Measurements from ENCODE around the gene KEL.
"Not testable (repeated sequence)": the region's sequence is repeated elsewhere in the genome, so short reads cannot be mapped to it uniquely, and the experiment has no call there.

The KEL gene

GRCh38 chr7:142961973-142962926, at the start of gene KEL:
TSS of gene KEL (minus strand) at chr7:142962363. CDS start at chr7:142962206, 157 bp downstream.
- DNase-seq = no peak

- DNase-seq = no peak
These were observed 46.1 kb upstream of the KEL start for GRCh38 chr7:143008007-143008901.

DNA sequence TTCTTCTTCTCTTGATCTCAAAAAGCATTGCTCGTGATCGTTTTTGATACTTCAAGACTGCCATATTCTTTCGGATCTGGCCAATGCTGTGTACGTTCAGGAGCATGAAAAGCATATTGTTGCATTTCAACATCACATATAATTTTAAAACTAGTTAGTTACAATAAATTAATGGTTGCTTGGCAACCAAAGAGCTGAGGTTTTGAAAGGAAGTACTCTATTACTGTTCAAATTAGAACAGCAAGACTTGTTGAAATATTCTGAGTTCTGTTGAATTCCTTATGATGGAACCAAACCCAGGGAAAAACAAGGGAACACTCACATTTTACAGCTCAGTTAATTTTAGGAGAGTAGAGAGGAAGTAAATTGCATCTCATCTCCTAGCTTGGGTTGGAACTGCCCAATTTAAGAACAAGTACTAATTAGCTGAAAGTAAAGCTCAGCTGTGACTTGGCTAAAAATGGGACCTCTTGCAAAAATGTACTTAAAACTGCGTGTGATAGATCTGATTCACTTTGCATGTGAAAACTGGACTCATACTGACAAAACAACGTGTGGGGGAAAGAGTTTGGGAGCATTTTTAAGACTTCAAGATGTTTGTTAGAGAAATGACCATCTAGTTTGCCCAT, 43.6 kb upstream of the KEL start:
- DNase-seq = no peak

GRCh38 chr7:143003393-143004051, 41.4 kb upstream of the KEL start:
- no peak for DNase-seq

DNA sequence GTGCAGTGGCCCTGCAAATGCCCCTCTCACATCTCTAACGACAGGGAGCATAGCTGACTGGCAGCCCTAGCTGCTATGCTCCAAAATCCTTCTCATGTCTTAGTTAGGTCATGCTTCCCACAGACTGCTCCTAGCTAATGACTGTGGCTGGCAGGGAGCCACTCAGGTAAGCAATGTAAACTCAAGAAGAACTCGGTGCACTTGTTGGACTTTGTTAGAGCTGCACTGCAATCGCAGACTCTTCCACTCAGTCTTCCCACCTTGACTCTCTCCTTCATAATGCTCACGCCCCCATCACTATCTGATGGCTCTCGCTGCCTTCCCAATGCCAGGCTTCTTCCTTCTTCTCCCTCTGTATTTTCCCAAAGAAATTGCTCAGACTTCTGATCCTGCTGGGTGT, 40.7 kb upstream of the KEL start:
- DNase-seq = no peak

DNA sequence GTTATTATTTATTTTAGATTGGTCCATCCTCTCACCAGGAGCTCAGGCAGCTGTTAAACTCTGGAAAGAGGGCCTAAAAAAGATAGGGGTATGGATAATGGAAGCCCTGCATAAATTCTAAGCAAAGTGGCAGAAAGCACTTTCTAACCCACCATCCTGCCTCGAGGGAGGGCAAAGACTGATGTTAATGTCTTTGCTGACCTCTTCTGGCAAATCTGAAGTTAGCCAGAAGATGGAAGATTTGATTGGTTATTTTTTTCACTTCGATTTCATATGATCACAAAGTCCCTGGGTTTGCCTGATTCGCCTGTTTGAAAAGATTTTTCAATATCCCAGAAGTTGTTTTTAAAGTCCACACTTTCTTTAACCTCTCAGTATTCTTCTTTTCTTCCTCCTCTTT, 39.9 kb upstream of the KEL start:
- no peak for DNase-seq

GRCh38 chr7:143000648-143001047, 38.5 kb upstream of the KEL start:
- DNase-seq = no peak

GRCh38 chr7:142999793-143000192, 37.6 kb upstream of the KEL start:
- no peak for DNase-seq

GRCh38 chr7:142998966-142999365, 36.8 kb upstream of the KEL start:
- no peak for DNase-seq

DNA sequence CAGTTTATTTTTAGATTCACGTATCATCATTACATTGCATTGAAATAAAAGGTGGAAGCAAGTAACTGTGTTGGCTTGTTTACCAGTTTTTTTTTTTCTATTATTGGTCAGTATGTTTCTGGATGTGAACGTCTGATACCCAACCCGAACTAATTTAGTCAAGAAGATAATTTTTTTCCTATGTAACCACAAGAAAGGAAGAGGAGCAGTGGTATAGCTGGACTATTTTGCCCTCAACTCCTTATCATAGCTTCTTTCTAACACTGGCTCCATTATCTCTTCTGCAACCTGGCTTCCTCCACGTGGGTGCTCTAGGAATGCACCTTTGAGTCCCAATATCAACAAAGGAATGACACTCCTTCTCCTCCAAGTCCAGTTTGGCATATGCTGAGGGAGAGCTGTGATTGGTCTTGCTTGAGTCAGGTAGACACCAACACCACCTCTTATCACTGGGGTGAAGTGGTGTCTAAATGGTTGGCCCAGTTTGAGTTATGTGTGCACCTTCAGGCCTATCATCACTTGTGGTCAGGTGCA, 35.4 kb upstream of the KEL start:
- no peak for DNase-seq

- no peak for DNase-seq
These were observed 30.3 kb upstream of the KEL start for GRCh38 chr7:142992427-142992826.

- no peak for DNase-seq
These were observed 22.1 kb upstream of the KEL start for GRCh38 chr7:142984297-142984696.

DNA sequence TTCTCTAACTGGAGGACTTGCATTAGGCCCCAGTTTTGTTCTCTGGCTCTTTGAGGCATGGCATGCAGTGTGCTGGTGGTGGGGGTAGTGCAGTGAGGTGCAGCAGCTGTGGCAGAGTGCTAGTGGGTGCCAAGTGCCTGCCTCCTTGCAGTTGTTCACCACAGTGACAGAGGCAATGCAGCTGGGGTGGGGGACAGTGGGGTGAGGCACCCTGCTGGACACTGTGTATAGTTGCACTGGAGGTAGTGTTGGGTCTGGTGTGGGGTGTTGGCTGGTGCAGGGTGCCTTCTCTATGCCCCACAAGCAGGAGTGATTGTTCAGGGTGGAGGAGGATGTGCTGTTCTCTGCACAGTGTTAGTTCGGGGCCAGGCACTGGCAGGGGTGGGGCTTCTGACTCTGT, 21.7 kb upstream of the KEL start:
- no peak for DNase-seq

GRCh38 chr7:142978402-142978801, 16.2 kb upstream of the KEL start:
- DNase-seq = not testable (repeated sequence)

DNA sequence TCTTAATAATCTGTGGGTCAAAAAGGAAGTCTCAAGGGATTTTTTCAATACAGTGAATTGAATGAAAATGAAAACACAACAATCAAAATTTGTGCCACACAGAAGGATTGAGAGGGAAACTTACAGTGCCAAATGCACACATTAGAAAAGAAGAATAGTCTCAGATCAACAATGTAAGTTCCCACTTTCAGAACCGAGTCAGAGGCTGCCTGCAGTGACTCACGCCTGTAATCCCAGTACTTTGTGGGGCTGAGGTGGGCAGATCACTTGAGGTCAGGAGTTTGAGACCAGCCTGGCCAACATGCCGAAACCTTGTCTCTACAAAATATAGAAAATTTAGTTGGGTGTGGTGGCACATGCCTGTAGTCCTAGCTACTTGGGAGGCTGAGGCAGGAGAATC, 12.5 kb upstream of the KEL start:
- DNase-seq = no peak

DNA sequence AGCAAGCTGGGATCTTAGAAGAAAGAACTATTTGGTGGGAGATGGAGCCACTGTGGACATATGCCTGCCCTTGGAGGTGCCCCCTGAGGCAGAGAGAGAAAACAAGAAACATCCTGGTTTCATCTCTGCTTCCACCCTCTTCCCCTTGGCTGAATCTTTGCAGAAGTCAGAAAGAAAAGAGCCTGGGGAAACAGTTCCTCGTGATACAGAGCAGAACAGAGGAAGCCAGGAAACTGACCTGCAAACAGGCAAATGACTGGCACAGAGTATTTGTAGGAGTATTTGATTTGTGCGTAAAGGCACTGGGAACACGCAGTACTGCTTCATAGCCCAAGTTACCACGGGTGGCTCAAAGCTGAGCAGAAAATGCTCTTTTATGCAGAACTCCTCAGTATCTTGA, 7.0 kb upstream of the KEL start:
- no peak for DNase-seq

DNA sequence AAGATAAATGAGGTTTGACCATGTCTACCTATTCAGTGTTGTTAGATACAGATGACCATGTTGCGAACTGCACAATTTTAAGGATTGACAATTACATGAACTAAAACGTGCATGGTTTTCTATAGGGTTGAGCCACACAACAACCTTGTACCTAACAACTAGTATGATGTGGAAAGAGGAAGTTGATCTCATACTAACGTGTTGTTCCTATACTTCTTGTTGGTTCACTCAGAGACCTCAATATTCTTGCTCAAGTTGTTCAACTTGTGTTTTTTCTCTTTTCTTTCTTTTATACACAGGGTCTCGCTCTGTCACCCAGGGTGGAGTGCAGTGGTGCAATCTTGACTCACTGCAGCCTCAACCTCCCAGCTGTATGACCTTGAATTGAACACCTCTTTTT, 6.1 kb upstream of the KEL start:
- DNase-seq = no peak

DNA sequence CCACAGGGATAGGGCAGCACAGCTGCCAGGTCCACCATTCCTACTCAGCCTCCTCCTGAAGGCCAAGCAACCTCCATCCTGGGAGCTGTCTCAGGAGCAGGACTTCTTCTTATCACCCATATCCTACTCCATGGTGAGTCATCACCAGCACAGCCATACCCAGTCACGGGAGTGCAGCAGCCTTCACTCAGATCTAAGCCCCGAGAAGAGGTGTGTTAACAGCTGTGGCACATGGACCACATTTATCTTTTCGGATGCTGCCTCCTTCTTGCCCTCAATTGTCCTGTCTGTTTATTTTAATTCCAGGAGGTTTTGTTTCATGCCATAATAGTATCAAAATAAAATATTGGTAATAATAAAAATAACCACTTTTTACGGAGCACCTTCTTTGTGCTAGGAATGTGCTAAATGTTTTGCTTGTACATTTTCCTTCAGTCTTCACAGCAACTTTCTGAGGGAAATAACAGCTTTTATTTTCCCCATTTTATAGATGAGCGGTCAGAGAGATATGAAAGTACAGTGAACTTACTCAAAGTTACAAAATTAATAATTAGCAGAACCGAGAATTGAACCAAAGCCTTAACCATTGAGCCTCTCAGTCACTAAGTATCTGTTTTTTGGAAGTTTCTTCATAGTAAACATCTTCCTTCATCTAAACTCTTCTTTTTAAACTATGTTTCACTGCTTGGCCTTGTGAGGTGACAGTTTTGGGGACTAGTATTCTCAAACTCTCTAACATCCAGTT, 2.5 kb upstream of the KEL start:
- no peak for DNase-seq

GRCh38 chr7:142963993-142964392, 1.8 kb upstream of the KEL start:
- DNase-seq = no peak

- no peak for DNase-seq
These were observed 828 bp upstream of the KEL start for GRCh38 chr7:142962991-142963390.

DNA sequence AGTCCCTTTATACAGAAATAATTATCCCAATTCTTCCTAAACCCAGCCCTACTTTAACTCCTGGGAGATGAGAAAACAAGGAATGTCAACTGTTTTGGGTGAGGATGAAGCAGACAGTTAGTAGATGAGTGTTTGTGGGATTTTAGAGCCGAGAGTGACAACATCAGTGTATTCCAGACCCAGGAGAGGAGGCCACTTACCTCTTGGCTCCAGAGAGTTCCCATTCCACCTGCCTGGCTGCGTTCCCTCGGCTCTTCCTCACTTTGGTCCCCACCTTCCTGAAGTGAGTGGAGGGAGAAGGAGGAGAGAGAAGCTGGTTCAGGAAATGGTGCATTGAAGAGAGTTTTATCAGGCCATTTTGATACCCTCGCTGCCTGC, 579 bp downstream of the KEL start:
- no peak for DNase-seq
